ENCODE measurements around the gene C19orf12.
"Not testable (repeated sequence)": the region's sequence is repeated elsewhere in the genome, so short reads cannot be mapped to it uniquely, and the experiment has no call there.

The C19orf12 gene

GRCh38 chr19:29714371-29714952 lies 599 bp downstream of the C19orf12 start:
- DNase-seq (peak; percentile 51), ATAC-seq (ENCODE audit: insufficient read depth, low read depth) (peak; percentile 38)
- Histone ChIP-seq H4K20me1 (ENCODE audit: insufficient read depth, low read length) (0 out of 2 replicates have a peak, but pooled peaks cover 3% of the 10 kb centered on the region), H3K9ac (ENCODE audit: low read depth, low read length) (peak overlapping the region; percentile 89), H3K79me2 (ENCODE audit: insufficient read depth, low read length) (peaks cover 58% of the 10 kb centered on the region), H3K4me3 (ENCODE audit: low read depth in 1 of 2, low read length in 2 of 2) (peak overlapping the region; percentile 57 to 100), H3K27ac (ENCODE audit: low read length) (peak overlapping the region; percentile 84), H3K4me2 (ENCODE audit: insufficient read depth, low read length) (peak overlapping the region; percentile 71), H3K36me3 (ENCODE audit: insufficient read depth, low read length) (peaks cover 3% of the 10 kb centered on the region; the same call in 1 of the 2 replicates), H3K9me3 (ENCODE audit: insufficient read depth, low read length, severe bottlenecking) (no peaks in the 10 kb centered on the region), H3K4me1 (ENCODE audit: insufficient read depth, low read length) (peaks cover 37% of the 10 kb centered on the region), H2AFZ (ENCODE audit: low read depth, low read length) (peak overlapping the region; percentile 71), H3K27me3 (ENCODE audit: insufficient read depth, low read length, poor library complexity) (no peaks in the 10 kb centered on the region)
- TF ChIP-seq EZH2 (IDR thresholded peaks at IDR 0.05; ENCODE audit: borderline replicate concordance, low read depth, low read length, severe bottlenecking) (no peak), CTCF (IDR thresholded peaks at IDR 0.05; ENCODE audit: borderline replicate concordance, extremely low read depth, low read length, poor library complexity, severe bottlenecking) (no peak)

- Histone ChIP-seq H3K9me3 (ENCODE audit: insufficient read depth, low read length, severe bottlenecking) (no peaks in the 10 kb centered on the region), H4K20me1 (ENCODE audit: insufficient read depth, low read length) (0 out of 2 replicates have a peak, but pooled peaks cover 9% of the 10 kb centered on the region), H2AFZ (ENCODE audit: low read depth, low read length) (no peak overlapping the region), H3K27ac (ENCODE audit: low read length) (no peak overlapping the region; the same call in 1 of the 2 replicates), H3K4me1 (ENCODE audit: insufficient read depth, low read length) (peaks cover 37% of the 10 kb centered on the region), H3K4me3 (ENCODE audit: low read depth in 1 of 2, low read length in 2 of 2) (no peak overlapping the region), H3K79me2 (ENCODE audit: insufficient read depth, low read length) (peaks cover 67% of the 10 kb centered on the region), H3K4me2 (ENCODE audit: insufficient read depth, low read length) (peak overlapping the region; percentile 71), H3K27me3 (ENCODE audit: insufficient read depth, low read length, poor library complexity) (no peaks in the 10 kb centered on the region), H3K36me3 (ENCODE audit: insufficient read depth, low read length) (peaks cover 11% of the 10 kb centered on the region), H3K9ac (ENCODE audit: low read depth, low read length) (peak overlapping the region; percentile 34; the same call in 1 of the 2 replicates)
- DNase-seq (no peak), ATAC-seq (ENCODE audit: insufficient read depth, low read depth) (no peak)
- TF ChIP-seq EZH2 (IDR thresholded peaks at IDR 0.05; ENCODE audit: borderline replicate concordance, low read depth, low read length, severe bottlenecking) (no peak), CTCF (IDR thresholded peaks at IDR 0.05; ENCODE audit: borderline replicate concordance, extremely low read depth, low read length, poor library complexity, severe bottlenecking) (no peak)
These were observed 2.1 kb downstream of the C19orf12 start for GRCh38 chr19:29712744-29713516.

DNA sequence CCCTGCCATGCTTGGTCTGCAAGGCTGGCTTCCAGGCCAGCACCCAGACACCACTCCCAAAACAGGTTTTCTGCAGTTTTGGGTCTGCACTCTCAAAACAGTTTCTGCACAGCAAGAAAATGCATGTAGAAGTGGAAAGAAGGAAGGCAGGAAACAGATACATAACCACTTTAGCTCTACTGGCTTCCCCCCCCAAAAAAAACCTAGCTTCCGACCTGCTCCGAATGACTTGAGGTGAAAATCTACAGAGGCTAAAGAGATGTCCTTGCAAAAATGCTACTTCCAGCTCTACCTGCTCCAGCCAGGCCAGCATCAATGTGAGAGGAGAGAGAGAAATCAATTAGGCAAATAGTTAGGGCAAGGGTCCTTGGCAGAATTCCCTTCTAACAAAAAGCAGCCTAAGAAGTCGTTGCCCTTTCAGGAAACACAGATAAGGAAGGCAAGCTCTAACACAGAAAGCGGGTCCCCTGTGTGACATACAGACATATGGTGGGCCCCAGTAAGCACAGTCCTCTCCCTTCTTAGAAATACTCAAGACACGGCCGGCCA lies 3.4 kb downstream of the C19orf12 start:
- no peak for ATAC-seq (ENCODE audit: insufficient read depth, low read depth)
- Histone ChIP-seq H3K9me3 (ENCODE audit: insufficient read depth, low read length, severe bottlenecking) (no peaks in the 10 kb centered on the region), H3K4me1 (ENCODE audit: insufficient read depth, low read length) (peaks cover 32% of the 10 kb centered on the region), H4K20me1 (ENCODE audit: insufficient read depth, low read length) (0 out of 2 replicates have a peak, but pooled peaks cover 9% of the 10 kb centered on the region), H3K27me3 (ENCODE audit: insufficient read depth, low read length, poor library complexity) (no peaks in the 10 kb centered on the region), H3K4me2 (ENCODE audit: insufficient read depth, low read length) (peak overlapping the region; percentile 18; the same call in 1 of the 2 replicates), H3K4me3 (ENCODE audit: low read depth in 1 of 2, low read length in 2 of 2) (no peak overlapping the region), H3K9ac (ENCODE audit: low read depth, low read length) (no peak overlapping the region), H3K36me3 (ENCODE audit: insufficient read depth, low read length) (peaks cover 20% of the 10 kb centered on the region), H3K79me2 (ENCODE audit: insufficient read depth, low read length) (peaks cover 67% of the 10 kb centered on the region), H3K27ac (ENCODE audit: low read length) (no peak overlapping the region), H2AFZ (ENCODE audit: low read depth, low read length) (no peak overlapping the region)
- TF ChIP-seq EZH2 (IDR thresholded peaks at IDR 0.05; ENCODE audit: borderline replicate concordance, low read depth, low read length, severe bottlenecking) = no peak
- no peak for TF ChIP-seq CTCF (IDR thresholded peaks at IDR 0.05; ENCODE audit: borderline replicate concordance, extremely low read depth, low read length, poor library complexity, severe bottlenecking)
- DNase-seq = no peak

- peaks cover 33% of the 10 kb centered on the region for H3K36me3 ChIP-seq (ENCODE audit: insufficient read depth, low read length)
- not testable (repeated sequence) for ATAC-seq (ENCODE audit: insufficient read depth, low read depth)
- H3K79me2 ChIP-seq (ENCODE audit: insufficient read depth, low read length) = peaks cover 52% of the 10 kb centered on the region
These were observed 5.6 kb downstream of the C19orf12 start for GRCh38 chr19:29709440-29709798.

More at GRCh38 chr19:29709440-29709798, 5.6 kb downstream of the C19orf12 start:
- not testable (repeated sequence) for H2AFZ ChIP-seq (ENCODE audit: low read depth, low read length); H3K9ac ChIP-seq (ENCODE audit: low read depth, low read length); H3K4me3 ChIP-seq (ENCODE audit: low read depth in 1 of 2, low read length in 2 of 2); H3K9me3 ChIP-seq (ENCODE audit: insufficient read depth, low read length, severe bottlenecking); H3K27me3 ChIP-seq (ENCODE audit: insufficient read depth, low read length, poor library complexity); H3K4me2 ChIP-seq (ENCODE audit: insufficient read depth, low read length); H3K27ac ChIP-seq (ENCODE audit: low read length); DNase-seq
- 0 out of 2 replicates have a peak, but pooled peaks cover 12% of the 10 kb centered on the region for H4K20me1 ChIP-seq (ENCODE audit: insufficient read depth, low read length)
- peaks cover 19% of the 10 kb centered on the region for H3K4me1 ChIP-seq (ENCODE audit: insufficient read depth, low read length)

Measured in DND-41 (cell line).